Prostate gland (tissue), 2 donors: ENCODE data around the gene CRPPA.

ENCODE experiments used
- CTCF ChIP-seq, 4 experiments: fragments of 200-600 bp in 2 of 4; fragments of 450-650 bp in 2 of 4; sonication (generic) in 2 of 4; IDR thresholded peaks; 1 replicate in 3 of 4; 2 replicates in 1 of 4; pipeline ENCODE4 v1.5.1; 2016 to 2019; ENCODE audit warnings: antibody characterized with exemption in 4 of 4, mild to moderate bottlenecking in 2 of 4, moderate library complexity in 2 of 4
- POLR2AphosphoS5 ChIP-seq: sonication (generic); formaldehyde crosslinking; IDR thresholded peaks from one replicate; pipeline ENCODE4 v1.6.1; 2017; ENCODE audit warnings: antibody characterized with exemption

GRCh38 chr7:16455591-16455990 is 34.3 kb upstream of the CRPPA start:
- TF ChIP-seq POLR2AphosphoS5, result no peak
- no peak for TF ChIP-seq CTCF (IDR thresholded peaks at IDR 0.05)
